Mammary epithelial cell (primary cell): ENCODE measurements around the gene TRIM46.

Experiments
- EZH2 ChIP-seq: IDR thresholded peaks from 2 replicates; pipeline ENCODE4 v1.6.1; 2012; ENCODE audit warnings: low read length, inconsistent platforms, borderline replicate concordance
- TF ChIP-seq, protein P1 (sequence below), 2 donors: IDR thresholded peaks in 1 of 2; conservative IDR thresholded peaks in 1 of 2; 2 replicates each; pipeline ENCODE4 v1.5.1; 2011 to 2012; ENCODE audit warnings: inconsistent platforms in 2 of 2, low read length in 2 of 2, mild to moderate bottlenecking in 2 of 2, control low read depth in 1 of 2, low read depth in 1 of 2; ENCODE audit not compliant: insufficient read depth in 1 of 2; ENCODE audit errors: extremely low read depth in 1 of 2

DNA sequence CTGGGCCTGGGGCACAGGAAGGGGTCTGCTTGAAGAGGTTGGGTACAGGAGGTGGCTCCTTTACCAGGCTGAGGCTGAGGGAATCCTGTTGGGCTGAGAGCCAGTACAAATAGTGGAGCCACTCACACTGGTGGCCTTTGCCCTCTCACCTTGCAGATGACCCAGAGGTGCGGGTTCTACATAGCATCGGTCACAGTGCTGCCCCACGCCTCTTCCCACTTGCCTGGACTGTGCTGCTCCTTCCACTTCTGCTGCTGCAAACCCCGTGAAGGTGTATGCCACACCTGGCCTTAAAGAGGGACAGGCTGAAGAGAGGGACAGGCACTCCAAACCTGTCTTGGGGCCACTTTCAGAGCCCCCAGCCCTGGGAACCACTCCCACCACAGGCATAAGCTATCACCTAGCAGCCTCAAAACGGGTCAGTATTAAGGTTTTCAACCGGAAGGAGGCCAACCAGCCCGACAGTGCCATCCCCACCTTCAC, 39.8 kb upstream of the TRIM46 start:
- TF ChIP-seq, protein P1, sequence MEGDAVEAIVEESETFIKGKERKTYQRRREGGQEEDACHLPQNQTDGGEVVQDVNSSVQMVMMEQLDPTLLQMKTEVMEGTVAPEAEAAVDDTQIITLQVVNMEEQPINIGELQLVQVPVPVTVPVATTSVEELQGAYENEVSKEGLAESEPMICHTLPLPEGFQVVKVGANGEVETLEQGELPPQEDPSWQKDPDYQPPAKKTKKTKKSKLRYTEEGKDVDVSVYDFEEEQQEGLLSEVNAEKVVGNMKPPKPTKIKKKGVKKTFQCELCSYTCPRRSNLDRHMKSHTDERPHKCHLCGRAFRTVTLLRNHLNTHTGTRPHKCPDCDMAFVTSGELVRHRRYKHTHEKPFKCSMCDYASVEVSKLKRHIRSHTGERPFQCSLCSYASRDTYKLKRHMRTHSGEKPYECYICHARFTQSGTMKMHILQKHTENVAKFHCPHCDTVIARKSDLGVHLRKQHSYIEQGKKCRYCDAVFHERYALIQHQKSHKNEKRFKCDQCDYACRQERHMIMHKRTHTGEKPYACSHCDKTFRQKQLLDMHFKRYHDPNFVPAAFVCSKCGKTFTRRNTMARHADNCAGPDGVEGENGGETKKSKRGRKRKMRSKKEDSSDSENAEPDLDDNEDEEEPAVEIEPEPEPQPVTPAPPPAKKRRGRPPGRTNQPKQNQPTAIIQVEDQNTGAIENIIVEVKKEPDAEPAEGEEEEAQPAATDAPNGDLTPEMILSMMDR (conservative IDR thresholded peaks at IDR 0.05 in 1 of 2, IDR thresholded peaks at IDR 0.05 in 1 of 2; ENCODE audit: extremely low read depth in 1 of 2, insufficient read depth in 1 of 2, low read depth in 1 of 2, low read length in 2 of 2): no peak
- no peak for TF ChIP-seq EZH2
